SH-SY5Y (cell line): ENCODE results near the gene HMCN1.

ENCODE experiments used
- GATA2 ChIP-seq: IDR thresholded peaks from 2 replicates; pipeline ENCODE4 v1.6.1; 2011; ENCODE audit warnings: mild to moderate bottlenecking, low read depth, low read length
- GATA3 ChIP-seq: IDR thresholded peaks from 2 replicates; pipeline ENCODE4 v1.6.1; 2011; ENCODE audit warnings: low read depth, mild to moderate bottlenecking, low read length, moderate library complexity

- TF ChIP-seq GATA2: no peak
- TF ChIP-seq GATA3: no peak
Observed at GRCh38 chr1:186063091-186063657, 329.0 kb downstream of the HMCN1 start.
